Cardiac fibroblast (primary cell): ENCODE data around the gene ZNRF1.
"Not testable (repeated sequence)": the region's sequence is repeated elsewhere in the genome, so short reads cannot be mapped to it uniquely, and the experiment has no call there.

ENCODE experiments used
- DNase-seq, 2 donors: peaks; one replicate each; pipeline versions ENCODE4 v3.0.0 to v3.0.0-alpha.2; 2010; ENCODE audit warnings: low read depth in 2 of 2
- H3K4me3 ChIP-seq, 2 donors: replicated peaks in 1 of 2; 1 replicate in 1 of 2; 2 replicates in 1 of 2; pipeline ENCODE4 v1.5.1; 2011; ENCODE audit warnings: low read depth in 2 of 2, low read length in 2 of 2, mild to moderate bottlenecking in 2 of 2, moderate library complexity in 1 of 2
- CTCF ChIP-seq: IDR thresholded peaks from one replicate; pipeline ENCODE4 v1.5.1; 2011; ENCODE audit warnings: low read depth, mild to moderate bottlenecking, low read length, inconsistent platforms

ZNRF1 gene

GRCh38 chr16:74975591-74975990, 23.2 kb upstream of the ZNRF1 start:
- TF ChIP-seq CTCF: no peak
- no peak for DNase-seq
- no peak overlapping the region for H3K4me3 ChIP-seq

GRCh38 chr16:74982256-74982655, 16.6 kb upstream of the ZNRF1 start:
- no peak for DNase-seq
- no peak overlapping the region for H3K4me3 ChIP-seq
- no peak for TF ChIP-seq CTCF

GRCh38 chr16:74984194-74984528, 14.7 kb upstream of the ZNRF1 start:
- H3K4me3 ChIP-seq: peak overlapping the region; percentile 100
- DNase-seq: no peak
- TF ChIP-seq CTCF: no peak

- no peak for TF ChIP-seq CTCF
- H3K4me3 ChIP-seq: peak within 1 kb of the TSS; percentile 100
- DNase-seq: peak; percentile 99
Measured at GRCh38 chr16:74984529-74985296, 14.1 kb upstream of the ZNRF1 start, which contains the start of gene WDR59. TSS of gene WDR59 (minus strand) at chr16:74985123. CDS start at chr16:74985017, 106 bp downstream.

GRCh38 chr16:74987027-74987681, 11.7 kb upstream of the ZNRF1 start:
- no peak for DNase-seq
- no peak for TF ChIP-seq CTCF
- no peak overlapping the region for H3K4me3 ChIP-seq

GRCh38 chr16:74989864-74990263, 9.0 kb upstream of the ZNRF1 start:
- not testable (repeated sequence) for DNase-seq

GRCh38 chr16:74990832-74991231, 8.0 kb upstream of the ZNRF1 start:
- DNase-seq: no peak
- H3K4me3 ChIP-seq: no peak overlapping the region
- no peak for TF ChIP-seq CTCF

More at GRCh38 chr16:74989864-74990263, 9.0 kb upstream of the ZNRF1 start:
- not testable (repeated sequence) for H3K4me3 ChIP-seq
